Body of pancreas (tissue), 4 donors: Measurements from ENCODE around the gene IQCN.

ENCODE experiments used
- CTCF ChIP-seq, 7 experiments: fragments of 450-650 bp in 4 of 7; fragments of 200-600 bp in 3 of 7; sonication (generic) in 3 of 7; IDR thresholded peaks; one replicate each; pipeline ENCODE4 v1.5.1; 2016 to 2019; ENCODE audit warnings: antibody characterized with exemption in 7 of 7
- POLR2A ChIP-seq, 3 donors: fragments of 450-650 bp; IDR thresholded peaks; one replicate each; pipeline ENCODE4 v1.6.1; 2016; ENCODE audit warnings: antibody characterized with exemption in 3 of 3, mild to moderate bottlenecking in 2 of 3

DNA sequence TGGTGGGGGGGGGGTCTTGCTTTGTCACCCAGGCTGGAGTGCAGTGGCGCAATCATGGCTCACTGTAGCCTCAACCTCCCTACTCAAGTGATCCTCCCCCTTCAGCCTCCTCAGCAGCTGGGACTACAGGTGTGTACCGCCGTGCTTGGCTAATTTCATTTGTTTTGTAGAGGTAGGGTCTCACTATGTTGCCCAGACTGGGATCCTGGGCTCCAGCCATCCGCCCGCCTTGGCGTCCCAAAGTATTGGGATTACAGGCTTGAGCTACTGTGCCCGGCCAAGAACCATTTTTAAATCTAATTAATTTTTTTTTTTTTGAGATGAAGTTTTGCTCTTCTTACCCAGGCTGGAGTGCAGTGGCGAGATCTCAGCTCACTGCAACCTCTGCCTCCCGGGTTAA lies 25.4 kb upstream of the IQCN start:
- no peak for TF ChIP-seq CTCF (IDR thresholded peaks at IDR 0.05)
- TF ChIP-seq POLR2A (IDR thresholded peaks at IDR 0.05), result no peak
